Activated naive CD8-positive, alpha-beta T cell (primary cell): Measurements from ENCODE around the gene SSH3.
"Not testable (repeated sequence)": the region's sequence is repeated elsewhere in the genome, so short reads cannot be mapped to it uniquely, and the experiment has no call there.

Experiments
- H3K27ac Mint-ChIP-seq: one replicate; pipeline ENCODE4 v1.8.0; 2021; ENCODE audit warnings: mixed read lengths
- H3K27me3 Mint-ChIP-seq: one replicate; pipeline ENCODE4 v1.8.0; 2021; ENCODE audit warnings: mixed read lengths
- H3K36me3 Mint-ChIP-seq: one replicate; pipeline ENCODE4 v1.8.0; 2021; ENCODE audit warnings: mixed read lengths
- H3K4me1 Mint-ChIP-seq: one replicate; pipeline ENCODE4 v1.8.0; 2021; ENCODE audit warnings: low read depth, mixed read lengths
- H3K4me3 Mint-ChIP-seq: one replicate; pipeline ENCODE4 v1.8.0; 2021; ENCODE audit warnings: mild to moderate bottlenecking, mixed read lengths
- H3K9me3 Mint-ChIP-seq: one replicate; pipeline ENCODE4 v1.8.0; 2021; ENCODE audit warnings: low read depth, mixed read lengths

SSH3 gene

GRCh38 chr11:67317205-67317887 lies 14.0 kb downstream of the SSH3 start:
- Mint-ChIP-seq H3K9me3 (no peaks in the 10 kb centered on the region), H3K36me3 (no peaks in the 10 kb centered on the region), H3K27me3 (no peaks in the 10 kb centered on the region), H3K4me1 (peaks cover 27% of the 10 kb centered on the region), H3K27ac (peak overlapping the region; percentile 90), H3K4me3 (peak overlapping the region; percentile 93)

GRCh38 chr11:67317888-67318555 lies 14.7 kb downstream of the SSH3 start:
- Mint-ChIP-seq H3K36me3 (no peaks in the 10 kb centered on the region), H3K9me3 (no peaks in the 10 kb centered on the region), H3K27ac (peak overlapping the region; percentile 90), H3K4me1 (peaks cover 20% of the 10 kb centered on the region), H3K27me3 (no peaks in the 10 kb centered on the region), H3K4me3 (peak overlapping the region; percentile 93)

GRCh38 chr11:67318876-67319275 lies 15.5 kb downstream of the SSH3 start:
- H3K27me3 Mint-ChIP-seq, H3K36me3 Mint-ChIP-seq, H3K9me3 Mint-ChIP-seq: not testable (repeated sequence)

GRCh38 chr11:67320011-67320410 lies 16.7 kb downstream of the SSH3 start:
- Mint-ChIP-seq H3K9me3 (no peaks in the 10 kb centered on the region), H3K36me3 (peaks cover 2% of the 10 kb centered on the region), H3K4me3 (no peak overlapping the region), H3K27ac (no peak overlapping the region), H3K4me1 (peaks cover 11% of the 10 kb centered on the region), H3K27me3 (no peaks in the 10 kb centered on the region)

More at GRCh38 chr11:67318876-67319275, 15.5 kb downstream of the SSH3 start:
- Mint-ChIP-seq H3K4me1 (peaks cover 14% of the 10 kb centered on the region), H3K4me3 (peak overlapping the region; percentile 93)
- H3K27ac Mint-ChIP-seq, result not testable (repeated sequence)

GRCh38 chr11:67320691-67321090 lies 17.4 kb downstream of the SSH3 start:
- no peak overlapping the region for H3K4me3 Mint-ChIP-seq
- H3K27ac Mint-ChIP-seq, result no peak overlapping the region
- peaks cover 2% of the 10 kb centered on the region for H3K36me3 Mint-ChIP-seq

GRCh38 chr11:67321313-67321871 lies 18.1 kb downstream of the SSH3 start:
- Mint-ChIP-seq H3K27me3 (no peaks in the 10 kb centered on the region), H3K4me3 (no peak overlapping the region), H3K4me1 (peaks cover 11% of the 10 kb centered on the region), H3K9me3 (no peaks in the 10 kb centered on the region), H3K36me3 (peaks cover 4% of the 10 kb centered on the region), H3K27ac (no peak overlapping the region)

More at GRCh38 chr11:67320691-67321090, 17.4 kb downstream of the SSH3 start:
- H3K9me3 Mint-ChIP-seq, result no peaks in the 10 kb centered on the region
- H3K27me3 Mint-ChIP-seq, result no peaks in the 10 kb centered on the region
- H3K4me1 Mint-ChIP-seq, result peaks cover 11% of the 10 kb centered on the region

- no peaks in the 10 kb centered on the region for H3K27me3 Mint-ChIP-seq
- H3K9me3 Mint-ChIP-seq, result no peaks in the 10 kb centered on the region
- H3K36me3 Mint-ChIP-seq, result peaks cover 4% of the 10 kb centered on the region
- H3K27ac Mint-ChIP-seq, result no peak overlapping the region
- no peak overlapping the region for H3K4me3 Mint-ChIP-seq
- H3K4me1 Mint-ChIP-seq, result peaks cover 9% of the 10 kb centered on the region
Observed at GRCh38 chr11:67322049-67322448, 18.7 kb downstream of the SSH3 start.

- Mint-ChIP-seq H3K9me3 (no peaks in the 10 kb centered on the region), H3K27ac (no peak overlapping the region), H3K4me1 (peaks cover 5% of the 10 kb centered on the region), H3K27me3 (no peaks in the 10 kb centered on the region), H3K36me3 (peaks cover 4% of the 10 kb centered on the region), H3K4me3 (no peak overlapping the region)
Observed at GRCh38 chr11:67323526-67323925, 20.2 kb downstream of the SSH3 start.

GRCh38 chr11:67332081-67332691 lies 28.9 kb downstream of the SSH3 start:
- Mint-ChIP-seq H3K36me3 (peaks cover 2% of the 10 kb centered on the region), H3K27me3 (no peaks in the 10 kb centered on the region), H3K9me3 (no peaks in the 10 kb centered on the region), H3K4me3 (no peak overlapping the region), H3K4me1 (no peaks in the 10 kb centered on the region), H3K27ac (no peak overlapping the region)

- Mint-ChIP-seq H3K27me3 (no peaks in the 10 kb centered on the region), H3K36me3 (no peaks in the 10 kb centered on the region), H3K4me1 (no peaks in the 10 kb centered on the region), H3K9me3 (no peaks in the 10 kb centered on the region), H3K27ac (no peak overlapping the region), H3K4me3 (no peak overlapping the region)
Observed at GRCh38 chr11:67337257-67337656, 33.9 kb downstream of the SSH3 start.

- Mint-ChIP-seq H3K27me3 (no peaks in the 10 kb centered on the region), H3K36me3 (no peaks in the 10 kb centered on the region), H3K4me1 (peaks cover 46% of the 10 kb centered on the region), H3K4me3 (peak overlapping the region; percentile 35), H3K9me3 (no peaks in the 10 kb centered on the region), H3K27ac (peak overlapping the region; percentile 85)
Observed at GRCh38 chr11:67344264-67344663, 40.9 kb downstream of the SSH3 start.

GRCh38 chr11:67345247-67345919 lies 42.1 kb downstream of the SSH3 start:
- Mint-ChIP-seq H3K4me3 (no peak overlapping the region), H3K4me1 (peaks cover 56% of the 10 kb centered on the region), H3K36me3 (no peaks in the 10 kb centered on the region), H3K27ac (peak overlapping the region; percentile 66), H3K27me3 (no peaks in the 10 kb centered on the region), H3K9me3 (no peaks in the 10 kb centered on the region)

- Mint-ChIP-seq H3K36me3 (no peaks in the 10 kb centered on the region), H3K4me1 (peaks cover 60% of the 10 kb centered on the region), H3K27ac (peak overlapping the region; percentile 66), H3K4me3 (no peak overlapping the region), H3K27me3 (no peaks in the 10 kb centered on the region), H3K9me3 (no peaks in the 10 kb centered on the region)
Observed at GRCh38 chr11:67345920-67346819, 42.8 kb downstream of the SSH3 start.
